Endodermal cell (in vitro differentiated cells): Measurements from ENCODE around the gene UBAP1L. TPM values are rescaled to one million over a fixed set of nuclear protein-coding genes. Genes with fewer than 3 reads are reported as not detected.
A peak's percentile ranks its signal among the peaks of the same experiment; 100 is the strongest.

Source experiments
- DNase-seq: peaks from one replicate; pipeline ENCODE4 v3.0.0-alpha.2; 2017
- H3K27ac ChIP-seq: 2 replicates; pipeline ENCODE4 v1.5.1; 2013; ENCODE audit warnings: mild to moderate bottlenecking, low read depth, low read length, moderate library complexity
- H3K27me3 ChIP-seq: 2 replicates; pipeline ENCODE4 v1.6.1; 2013; ENCODE audit warnings: mild to moderate bottlenecking, low read length, moderate library complexity; ENCODE audit not compliant: insufficient read depth, control insufficient read depth, poor library complexity, severe bottlenecking
- H3K36me3 ChIP-seq: 2 replicates; pipeline ENCODE4 v1.7.0; 2013; ENCODE audit warnings: mild to moderate bottlenecking, low read length, moderate library complexity; ENCODE audit not compliant: control insufficient read depth, insufficient read depth
- H3K4me1 ChIP-seq: one replicate; pipeline ENCODE4 v1.7.0; 2013; ENCODE audit warnings: low read length; ENCODE audit not compliant: control insufficient read depth, insufficient read depth
- H3K4me3 ChIP-seq: 2 replicates; pipeline ENCODE4 v1.5.1; 2013; ENCODE audit warnings: mild to moderate bottlenecking, low read length, moderate library complexity
- H3K9ac ChIP-seq: 2 replicates; pipeline ENCODE4 v1.6.1; 2013; ENCODE audit warnings: mild to moderate bottlenecking, low read length, moderate library complexity; ENCODE audit not compliant: poor library complexity, severe bottlenecking; ENCODE audit errors: extremely low read depth
- H3K9me3 ChIP-seq: 2 replicates; pipeline ENCODE4 v1.6.1; 2013; ENCODE audit warnings: mild to moderate bottlenecking, low read length, moderate library complexity; ENCODE audit not compliant: control insufficient read depth
- H3K27ac Mint-ChIP-seq: 2 replicates; pipeline ENCODE4 v1.8.0; 2020; ENCODE audit warnings: mixed read lengths
- H3K27me3 Mint-ChIP-seq: 2 replicates; pipeline ENCODE4 v1.8.0; 2021; ENCODE audit warnings: mild to moderate bottlenecking, mixed read lengths; ENCODE audit not compliant: insufficient read depth
- H3K36me3 Mint-ChIP-seq: 2 replicates; pipeline ENCODE4 v1.8.0; 2020; ENCODE audit warnings: low read depth, mixed read lengths
- H3K4me1 Mint-ChIP-seq: 2 replicates; pipeline ENCODE4 v1.8.0; 2020; ENCODE audit warnings: mixed read lengths
- H3K4me3 Mint-ChIP-seq: 2 replicates; pipeline ENCODE4 v1.8.0; 2020; ENCODE audit warnings: mild to moderate bottlenecking, moderate library complexity, mixed read lengths
- H3K9me3 Mint-ChIP-seq: 2 replicates; pipeline ENCODE4 v1.8.0; 2020; ENCODE audit warnings: mild to moderate bottlenecking, mixed read lengths
- CTCF ChIP-seq: fragments of 200-600 bp; sonication (generic); conservative IDR thresholded peaks from 2 replicates; pipeline ENCODE4 v1.5.0; 2021; ENCODE audit warnings: antibody characterized with exemption, mild to moderate bottlenecking
- WGBS, 2 experiments: methylation state at CpG; one replicate each; pipeline versions ENCODE4 v1.1.5 to v1.1.7; 2013; ENCODE audit warnings: missing lambda C conversion rate in 2 of 2, mixed read lengths in 1 of 2; ENCODE audit not compliant: insufficient coverage in 1 of 2, insufficient read length in 1 of 2; 5-methylcytosine and 5-hydroxymethylcytosine counted together
- total RNA-seq, 2 donors: library from RNA; stranded (reverse); fragmentation: NEBNext Ultra II Directional in 1 of 2; extraction: Animal tissue kit (Norgen Biotek cat#: 25700) in 1 of 2; gene quantifications; 2 replicates in 1 of 2; 3 replicates in 1 of 2; pipeline ENCODE4 v1.2.1, GENCODE V29; 2021

UBAP1L gene
- total RNA-seq, 2 donors from 2014 or later = 3.4 to 4.2 TPM

GRCh38 chr15:65106011-65106590, 8.9 kb downstream of the UBAP1L start:
- Histone ChIP-seq H3K27ac (no peak overlapping the region), H3K4me3 (no peak overlapping the region), H3K9ac (no peak overlapping the region), H3K9me3 (no peaks in the 10 kb centered on the region), H3K4me1 (no peaks in the 10 kb centered on the region), H3K27me3 (no peaks in the 10 kb centered on the region), H3K36me3 (peaks cover 16% of the 10 kb centered on the region)
- Mint-ChIP-seq H3K4me1 (peaks cover 9% of the 10 kb centered on the region), H3K9me3 (no peaks in the 10 kb centered on the region), H3K4me3 (no peak overlapping the region), H3K27me3 (peaks cover 3% of the 10 kb centered on the region), H3K27ac (no peak overlapping the region), H3K36me3 (peaks cover 20% of the 10 kb centered on the region)
- TF ChIP-seq CTCF = no peak
- 92 to 100% methylated on average over 2 to 6 of the region's 6 CpGs for WGBS, 2 experiments
- no peak for DNase-seq

- Histone ChIP-seq H3K27me3 (no peaks in the 10 kb centered on the region), H3K9me3 (no peaks in the 10 kb centered on the region), H3K27ac (no peak overlapping the region), H3K9ac (no peak overlapping the region), H3K4me1 (no peaks in the 10 kb centered on the region), H3K36me3 (peaks cover 22% of the 10 kb centered on the region), H3K4me3 (no peak overlapping the region)
- Mint-ChIP-seq H3K36me3 (peaks cover 18% of the 10 kb centered on the region), H3K9me3 (no peaks in the 10 kb centered on the region), H3K27me3 (peaks cover 3% of the 10 kb centered on the region), H3K27ac (no peak overlapping the region), H3K4me1 (peaks cover 4% of the 10 kb centered on the region), H3K4me3 (no peak overlapping the region)
- TF ChIP-seq CTCF = no peak
- 88 to 96% methylated on average over 5 of the region's 5 CpGs for WGBS, 2 experiments
- peak; percentile 36 for DNase-seq
These were observed 10.0 kb downstream of the UBAP1L start for GRCh38 chr15:65105038-65105437.

- peaks cover 40% of the 10 kb centered on the region for H3K36me3 ChIP-seq
- no peaks in the 10 kb centered on the region for H3K27me3 ChIP-seq
These were observed 12.1 kb downstream of the UBAP1L start for GRCh38 chr15:65102912-65103311.

More at GRCh38 chr15:65102912-65103311, 12.1 kb downstream of the UBAP1L start:
- Mint-ChIP-seq H3K27me3 (peaks cover 3% of the 10 kb centered on the region), H3K36me3 (peaks cover 28% of the 10 kb centered on the region), H3K4me1 (peaks cover 4% of the 10 kb centered on the region), H3K9me3 (no peaks in the 10 kb centered on the region), H3K27ac (no peak overlapping the region), H3K4me3 (peak overlapping the region; percentile 50)
- 92 to 100% methylated on average over 3 of the region's 3 CpGs for WGBS, 2 experiments
- peak; percentile 36 for DNase-seq
- H3K9me3 ChIP-seq = no peaks in the 10 kb centered on the region
- no peak for TF ChIP-seq CTCF
- H3K4me1 ChIP-seq = no peaks in the 10 kb centered on the region
- H3K4me3 ChIP-seq = no peak overlapping the region
- no peak overlapping the region for H3K9ac ChIP-seq
- H3K27ac ChIP-seq = no peak overlapping the region
